OCI-LY7 (cell line): ENCODE data around the gene ROCK2. TPM values are rescaled to one million over a fixed set of nuclear protein-coding genes. Genes with fewer than 3 reads are reported as not detected.

Experiments used
- BruUV-seq: library from RNA; stranded (reverse); fragments of 400-500 nt; replicated peaks from 2 replicates; lab custom pipeline; 2021; lab: Mats Ljungman, UMichigan
- CTCF ChIA-PET: fragments of 300-600 bp; sonication (Branson Sonifier 250); formaldehyde crosslinking; loops from one replicate; lab custom pipeline; 2022; ENCODE audit warnings: antibody characterized with exemption; ENCODE audit not compliant: unreplicated experiment; lab: Charles Lee
- POLR2A ChIA-PET: fragments of 300-600 bp; sonication (Branson Sonifier 250); formaldehyde crosslinking; loops from one replicate; lab custom pipeline; 2022; ENCODE audit warnings: antibody characterized with exemption; lab: Charles Lee
- DNase-seq: peaks from one replicate; pipeline ENCODE4 v3.0.0-alpha.2; 2015; ENCODE audit warnings: low spot score
- H2AFZ ChIP-seq: fragments of 200-600 bp; sonication (generic), shearing (Covaris generic); 2 replicates; pipeline ENCODE4 v1.6.1; 2014; ENCODE audit warnings: mild to moderate bottlenecking, antibody characterized with exemption, low read length, moderate library complexity
- H3K27ac ChIP-seq: fragments of 200-600 bp; sonication (generic); 2 replicates; pipeline ENCODE4 v1.5.1; 2014; ENCODE audit warnings: mixed run types, low read depth, mild to moderate bottlenecking, moderate library complexity, low read length, inconsistent platforms; ENCODE audit not compliant: poor library complexity, severe bottlenecking
- H3K36me3 ChIP-seq: fragments of 200-600 bp; sonication (generic); 2 replicates; pipeline ENCODE4 v1.6.1; 2014; ENCODE audit warnings: mild to moderate bottlenecking, antibody characterized with exemption, low read length, moderate library complexity, mixed read lengths; ENCODE audit not compliant: insufficient read depth
- H3K4me1 ChIP-seq: fragments of 200-600 bp; sonication (generic); 2 replicates; pipeline ENCODE4 v1.5.1; 2014; ENCODE audit warnings: mild to moderate bottlenecking, low read length; ENCODE audit not compliant: insufficient read depth, poor library complexity, severe bottlenecking
- H3K4me2 ChIP-seq: fragments of 200-600 bp; sonication (generic); 2 replicates; pipeline ENCODE4 v1.6.1; 2014; ENCODE audit warnings: mild to moderate bottlenecking, low read length
- H3K4me3 ChIP-seq: fragments of 200-600 bp; sonication (generic); 2 replicates; pipeline ENCODE4 v1.5.1; 2014; ENCODE audit warnings: mild to moderate bottlenecking, low read depth, low read length; ENCODE audit not compliant: poor library complexity, severe bottlenecking
- H3K79me2 ChIP-seq: fragments of 200-600 bp; sonication (generic); 2 replicates; pipeline ENCODE4 v1.6.1; 2016; ENCODE audit warnings: low read depth, mild to moderate bottlenecking, low read length, moderate library complexity, mixed read lengths; ENCODE audit not compliant: insufficient read depth
- H3K9me2 ChIP-seq: fragments of 200-600 bp; sonication (generic); 2 replicates; pipeline ENCODE4 v1.6.1; 2016; ENCODE audit warnings: mild to moderate bottlenecking, low read length, mixed read lengths; ENCODE audit not compliant: insufficient read depth
- H3K9me3 ChIP-seq: fragments of 200-600 bp; sonication (generic); 2 replicates; pipeline ENCODE4 v1.6.1; 2014; ENCODE audit warnings: mild to moderate bottlenecking, mixed run types, low read length, mixed read lengths
- H4K20me1 ChIP-seq: fragments of 200-600 bp; sonication (generic); 2 replicates; pipeline ENCODE4 v1.6.1; 2014; ENCODE audit warnings: mild to moderate bottlenecking, antibody characterized with exemption, low read length, moderate library complexity, mixed read lengths; ENCODE audit not compliant: insufficient read depth
- CTCF ChIP-seq: fragments of 200-600 bp; sonication (generic); conservative IDR thresholded peaks from 2 replicates; pipeline ENCODE4 v1.5.1; 2014; ENCODE audit warnings: mild to moderate bottlenecking, antibody characterized with exemption, low read length, moderate library complexity, mixed read lengths
- EZH2phosphoT487 ChIP-seq: fragments of 200-600 bp; sonication (generic); IDR thresholded peaks from 2 replicates; pipeline ENCODE4 v1.6.1; 2018; ENCODE audit warnings: low read depth, borderline replicate concordance, mild to moderate bottlenecking, mixed run types, antibody characterized with exemption, low read length, moderate library complexity, mixed read lengths
- intact Hi-C: fragments of 100-400 bp; cut with micrococcal nuclease; formaldehyde crosslinking; loops from one replicate; pipeline ENCODE4 v1.10.0; 2022; ENCODE audit not compliant: unreplicated experiment
- total RNA-seq, 2 experiments: library from RNA; depleted of rRNA in 1 of 2; stranded (reverse); fragments of >200 nt in 1 of 2; shearing (Covaris generic) in 1 of 2; gene quantifications; 2 replicates each; pipeline ENCODE4 v1.2.3, GENCODE V29; 2014 to 2022

Gene ROCK2
- total RNA-seq, 2 experiments from 2014 or later = 12.4 to 21.0 TPM

- H3K9me2 ChIP-seq = no peaks in the 10 kb centered on the region
- H3K9me3 ChIP-seq = no peaks in the 10 kb centered on the region
- ChIA-PET CTCF (interaction anchor here (0.6 to 1.4 kb wide), 15 partner anchors 12 to 451 kb away, joined by 3 to 12 read pairs (median 4); partner anchors contain the start of gene ROCK2), POLR2A (interaction anchor here (0.6 to 1.4 kb wide), 5 partner anchors 28 to 503 kb away, joined by 3 to 4 read pairs (median 3); no protein-coding TSS in a partner anchor)
- no TSS peak for BruUV-seq
- peak overlapping the region; percentile 46; the same call in 1 of the 2 replicates for H3K4me2 ChIP-seq
- H3K4me3 ChIP-seq = peak overlapping the region; percentile 28
- peaks cover 27% of the 10 kb centered on the region for H3K4me1 ChIP-seq
- H3K27ac ChIP-seq = no peak overlapping the region
- intact Hi-C loops = loop anchor here (2.0 to 5.0 kb wide), 2 partner anchors 101 to 549 kb away; no protein-coding TSS in a partner anchor
- no peaks in the 10 kb centered on the region for H3K79me2 ChIP-seq
- peak overlapping the region; percentile 95 for H2AFZ ChIP-seq
- TF ChIP-seq EZH2phosphoT487 = no peak
- DNase-seq = no peak
- H3K36me3 ChIP-seq = no peaks in the 10 kb centered on the region
- no peaks in the 10 kb centered on the region for H4K20me1 ChIP-seq
These were observed 211.0 kb downstream of the ROCK2 start for GRCh38 chr2:11133238-11133935.

- H2AFZ ChIP-seq = peak overlapping the region; percentile 95; the same call in 1 of the 2 replicates
- intact Hi-C loops = loop anchor here (1.0 to 5.0 kb wide), 4 partner anchors 103 to 550 kb away; no protein-coding TSS in a partner anchor
- ChIA-PET POLR2A (interaction anchor here (0.6 to 1.4 kb wide), 6 partner anchors 8 to 477 kb away, joined by 3 to 5 read pairs (median 3); partner anchors contain the start of gene ROCK2), CTCF (interaction anchor here (0.6 to 1.4 kb wide), 13 partner anchors 8 to 452 kb away, joined by 3 to 12 read pairs (median 4); partner anchors contain the start of genes ROCK2 and SLC66A3)
- H3K79me2 ChIP-seq = no peaks in the 10 kb centered on the region
- H3K4me1 ChIP-seq = peaks cover 27% of the 10 kb centered on the region
- H4K20me1 ChIP-seq = no peaks in the 10 kb centered on the region
- DNase-seq = no peak
- TF ChIP-seq CTCF = no peak
- no peak for TF ChIP-seq EZH2phosphoT487
- no peaks in the 10 kb centered on the region for H3K9me2 ChIP-seq
- H3K4me3 ChIP-seq = peak overlapping the region; percentile 19
- no TSS peak for BruUV-seq
- H3K4me2 ChIP-seq = peak overlapping the region; percentile 46; the same call in 1 of the 2 replicates
- H3K27ac ChIP-seq = no peak overlapping the region
- H3K9me3 ChIP-seq = no peaks in the 10 kb centered on the region
- H3K36me3 ChIP-seq = no peaks in the 10 kb centered on the region
These were observed 212.3 kb downstream of the ROCK2 start for GRCh38 chr2:11132036-11132671.

- H3K9me2 ChIP-seq = no peaks in the 10 kb centered on the region
- no peak overlapping the region for H3K4me3 ChIP-seq
- ChIA-PET POLR2A (interaction anchor here (1.1 to 1.3 kb wide), 2 partner anchors 7 to 93 kb away, joined by 3 to 5 read pairs; no protein-coding TSS in a partner anchor), CTCF (interaction anchor here (0.6 kb wide), 1 partner anchor 320 kb away, joined by 10 read pairs; no protein-coding TSS in a partner anchor)
- BruUV-seq = no TSS peak
- H3K9me3 ChIP-seq = no peaks in the 10 kb centered on the region
- H3K27ac ChIP-seq = no peak overlapping the region
- H3K4me2 ChIP-seq = no peak overlapping the region
- no peak overlapping the region for H2AFZ ChIP-seq
- intact Hi-C loops = loop anchor here (2.0 to 5.0 kb wide), 2 partner anchors 299 to 551 kb away; no protein-coding TSS in a partner anchor
- H3K79me2 ChIP-seq = no peaks in the 10 kb centered on the region
- H3K4me1 ChIP-seq = peaks cover 27% of the 10 kb centered on the region
- H3K36me3 ChIP-seq = no peaks in the 10 kb centered on the region
- TF ChIP-seq EZH2phosphoT487 = no peak
- no peak for TF ChIP-seq CTCF
- no peaks in the 10 kb centered on the region for H4K20me1 ChIP-seq
- DNase-seq = no peak
These were observed 213.1 kb downstream of the ROCK2 start for GRCh38 chr2:11131166-11131920.
